Measurements from ENCODE around the gene PDLIM5.
"Not testable (repeated sequence)": the region's sequence is repeated elsewhere in the genome, so short reads cannot be mapped to it uniquely, and the experiment has no call there.

PDLIM5 gene, protein sequence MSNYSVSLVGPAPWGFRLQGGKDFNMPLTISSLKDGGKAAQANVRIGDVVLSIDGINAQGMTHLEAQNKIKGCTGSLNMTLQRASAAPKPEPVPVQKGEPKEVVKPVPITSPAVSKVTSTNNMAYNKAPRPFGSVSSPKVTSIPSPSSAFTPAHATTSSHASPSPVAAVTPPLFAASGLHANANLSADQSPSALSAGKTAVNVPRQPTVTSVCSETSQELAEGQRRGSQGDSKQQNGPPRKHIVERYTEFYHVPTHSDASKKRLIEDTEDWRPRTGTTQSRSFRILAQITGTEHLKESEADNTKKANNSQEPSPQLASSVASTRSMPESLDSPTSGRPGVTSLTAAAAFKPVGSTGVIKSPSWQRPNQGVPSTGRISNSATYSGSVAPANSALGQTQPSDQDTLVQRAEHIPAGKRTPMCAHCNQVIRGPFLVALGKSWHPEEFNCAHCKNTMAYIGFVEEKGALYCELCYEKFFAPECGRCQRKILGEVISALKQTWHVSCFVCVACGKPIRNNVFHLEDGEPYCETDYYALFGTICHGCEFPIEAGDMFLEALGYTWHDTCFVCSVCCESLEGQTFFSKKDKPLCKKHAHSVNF

GRCh38 chr4:94451695-94452475 lies at the start of gene PDLIM5:
TSS of gene PDLIM5 (plus strand) at chr4:94451942. CDS start at chr4:94455289, 3,347 bp downstream.
- peak; percentile 36 for DNase-seq

- DNase-seq, result not testable (repeated sequence)
Observed at GRCh38 chr4:94402439-94402838, 49.3 kb upstream of the PDLIM5 start.

DNA sequence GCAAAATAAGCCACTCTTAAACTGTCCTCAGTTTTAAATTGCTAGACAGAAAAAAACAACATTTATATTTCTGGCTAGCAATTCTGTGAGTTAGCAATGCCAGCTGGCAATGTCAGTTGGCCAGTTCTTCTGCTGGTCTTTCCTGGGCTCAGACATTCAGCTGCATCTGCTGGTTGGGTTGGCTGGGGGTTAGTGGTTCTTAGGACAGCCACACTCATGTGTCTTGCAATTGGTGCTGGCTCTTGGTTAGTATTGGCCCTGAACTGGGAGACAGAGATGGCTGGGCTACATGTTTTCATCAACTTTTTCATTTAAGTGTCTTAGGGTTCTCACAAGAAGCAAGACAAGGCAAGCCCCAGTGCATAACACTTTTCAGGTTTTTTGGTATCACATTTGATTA lies 48.0 kb upstream of the PDLIM5 start:
- no peak for DNase-seq

DNA sequence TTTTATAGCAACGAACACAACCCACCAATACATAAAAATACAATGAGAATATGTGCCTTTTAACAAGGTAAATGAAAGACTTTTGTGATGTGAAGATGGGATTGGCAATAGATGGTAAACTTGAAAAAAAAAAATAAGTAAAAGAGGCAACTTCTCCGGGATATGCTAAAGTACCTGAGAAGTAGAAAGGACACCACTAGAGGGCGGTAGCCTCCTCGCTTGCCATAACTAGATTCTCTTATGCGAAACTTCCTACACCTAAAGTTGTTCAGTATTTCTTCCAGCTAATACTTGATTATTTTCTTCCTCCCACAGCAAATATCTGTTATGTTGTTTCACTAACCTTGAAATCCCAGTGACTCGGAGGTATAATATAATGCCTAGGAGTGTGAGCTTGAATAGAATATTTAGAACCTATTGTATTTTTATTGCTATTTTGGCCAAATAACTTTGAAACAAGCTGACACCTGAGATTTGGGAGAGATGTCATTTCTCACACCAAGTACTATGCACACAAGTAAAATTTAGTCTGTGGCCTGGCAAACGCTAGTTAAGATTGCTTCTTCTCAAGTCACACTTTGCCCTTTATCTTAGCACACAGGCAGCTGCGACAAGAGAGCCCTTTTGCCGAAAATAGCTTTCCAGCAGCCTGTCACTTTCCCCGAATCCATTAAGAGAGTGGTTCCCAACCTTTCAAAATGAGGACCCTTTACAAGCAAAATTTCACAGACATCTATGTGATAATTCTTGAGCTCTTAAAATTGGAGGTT lies 44.9 kb upstream of the PDLIM5 start:
- peak; percentile 24 for DNase-seq

- no peak for DNase-seq
Observed at GRCh38 chr4:94407846-94408245, 43.9 kb upstream of the PDLIM5 start.

GRCh38 chr4:94408549-94409374 lies 43.0 kb upstream of the PDLIM5 start:
- DNase-seq, result no peak

- DNase-seq, result no peak
Observed at GRCh38 chr4:94409375-94409679, 42.4 kb upstream of the PDLIM5 start.

GRCh38 chr4:94409962-94410361 lies 41.8 kb upstream of the PDLIM5 start:
- DNase-seq, result no peak

- DNase-seq, result no peak
Observed at GRCh38 chr4:94410678-94411206, 41.0 kb upstream of the PDLIM5 start.

GRCh38 chr4:94411296-94411695 lies 40.4 kb upstream of the PDLIM5 start:
- no peak for DNase-seq

DNA sequence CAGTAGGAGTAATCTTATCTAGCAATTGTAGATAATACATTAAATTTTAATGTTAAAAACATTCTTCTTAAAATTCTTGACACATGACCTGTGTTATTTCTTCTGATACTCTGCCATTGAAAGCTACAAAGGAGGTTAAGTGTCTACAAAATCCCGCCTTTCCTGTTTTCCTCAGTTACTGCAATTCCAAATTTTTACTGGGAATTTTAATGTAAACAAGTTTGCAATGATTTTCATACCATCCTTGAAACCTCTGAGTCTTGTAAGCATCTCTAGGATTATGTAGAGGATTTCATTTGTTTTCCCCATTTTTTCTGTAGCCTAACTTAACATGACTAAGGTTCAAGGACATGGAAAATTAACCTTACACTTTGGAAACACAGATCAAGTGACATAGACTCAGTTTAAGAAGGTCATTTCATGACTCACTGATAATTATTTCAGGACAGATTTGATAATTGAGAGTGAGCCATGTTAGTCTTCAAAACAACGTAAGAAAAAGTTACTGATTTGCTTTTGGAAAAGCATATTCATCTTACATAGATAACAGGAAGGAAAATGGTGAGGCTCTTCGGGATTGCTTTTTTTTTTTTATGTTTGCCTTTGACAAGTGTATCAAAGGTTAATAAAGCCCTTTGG lies 39.6 kb upstream of the PDLIM5 start:
- no peak for DNase-seq

DNA sequence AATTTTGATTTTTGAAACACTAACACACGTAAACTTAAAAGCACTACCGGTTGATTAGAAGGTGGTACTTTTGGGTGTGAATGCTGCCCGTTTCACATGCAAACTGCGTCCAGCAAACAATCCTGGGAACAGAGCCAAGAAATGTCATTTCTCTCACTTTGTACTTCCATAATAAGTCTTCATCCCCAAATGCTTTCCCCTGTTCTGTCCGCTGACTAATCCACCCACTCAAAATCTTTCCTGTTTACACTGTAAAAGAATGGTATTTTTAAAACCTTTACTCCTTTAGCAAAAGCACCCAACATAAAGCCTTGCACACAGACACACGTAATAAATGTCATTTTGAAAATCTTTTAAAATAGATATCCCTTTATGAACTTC lies 39.1 kb upstream of the PDLIM5 start:
- DNase-seq, result no peak

- DNase-seq, result no peak
Observed at GRCh38 chr4:94413085-94413840, 38.5 kb upstream of the PDLIM5 start.

- DNase-seq, result no peak
Observed at GRCh38 chr4:94414907-94415306, 36.8 kb upstream of the PDLIM5 start.

GRCh38 chr4:94415448-94415847 lies 36.3 kb upstream of the PDLIM5 start:
- DNase-seq, result no peak

DNA sequence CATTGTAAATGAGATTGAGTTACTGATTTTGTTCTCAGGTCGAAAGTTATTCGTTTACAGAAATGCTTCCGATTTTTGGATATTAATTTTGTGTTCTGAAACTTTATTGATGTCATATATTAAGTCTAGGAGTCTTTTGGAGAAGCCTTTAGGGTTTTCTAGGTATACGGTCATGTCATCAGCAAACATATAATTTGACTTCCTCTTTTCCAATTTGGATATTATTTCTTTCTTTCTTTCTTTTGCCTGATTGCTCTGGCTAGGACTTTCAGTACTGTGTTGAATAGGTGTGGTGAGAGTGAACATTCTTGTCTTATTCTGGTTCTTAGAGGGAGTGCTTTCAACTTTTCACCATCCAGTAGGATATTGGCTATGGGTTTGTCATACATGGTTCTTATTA lies 35.4 kb upstream of the PDLIM5 start:
- DNase-seq, result no peak

GRCh38 chr4:94416981-94417380 lies 34.8 kb upstream of the PDLIM5 start:
- no peak for DNase-seq

- no peak for DNase-seq
Observed at GRCh38 chr4:94419549-94419948, 32.2 kb upstream of the PDLIM5 start.

DNA sequence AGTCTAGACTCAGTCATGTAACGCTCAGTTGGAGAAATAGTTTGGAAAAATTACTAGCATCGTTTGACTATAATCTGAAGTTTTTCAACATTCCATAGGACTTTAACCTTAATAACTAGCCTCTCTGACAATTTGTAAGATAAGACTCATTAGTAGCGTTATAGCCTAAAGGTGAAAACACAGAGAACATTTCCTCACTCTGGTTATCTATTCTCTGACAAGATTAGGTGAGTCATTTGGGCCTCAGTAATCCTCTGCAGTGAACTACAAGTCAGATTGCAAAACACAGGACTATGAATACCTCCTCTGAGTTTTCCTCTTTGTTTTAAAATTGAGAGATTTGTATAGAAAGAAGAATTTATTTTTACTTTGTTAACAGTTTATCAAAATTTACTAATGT lies 31.8 kb upstream of the PDLIM5 start:
- no peak for DNase-seq

- no peak for DNase-seq
Observed at GRCh38 chr4:94420356-94420755, 31.4 kb upstream of the PDLIM5 start.

DNA sequence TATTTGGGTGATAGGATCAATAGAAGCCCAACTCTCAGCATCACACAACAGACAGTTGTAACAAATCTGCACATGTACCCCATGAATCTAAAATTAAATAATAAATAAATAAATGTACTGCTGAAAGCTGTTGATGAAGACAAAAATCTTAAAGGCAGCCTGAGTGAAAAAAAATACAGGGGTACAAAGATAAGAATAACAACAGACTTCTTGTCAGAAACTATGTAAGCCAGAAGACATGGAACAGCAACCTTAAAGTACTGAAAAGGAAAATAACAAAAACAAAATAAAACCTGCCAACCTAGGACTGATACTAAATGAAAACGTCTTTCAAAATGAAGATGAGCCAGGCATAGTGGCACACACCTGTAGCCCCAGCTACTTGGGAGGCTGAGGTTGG lies 25.0 kb upstream of the PDLIM5 start:
- DNase-seq, result no peak

All from NCI-H1694 treated with DMSO at 0.1 percent for 48 hours (cell line).